Caco-2 (cell line): ENCODE measurements around the gene MGLL. TPM values are rescaled to one million over a fixed set of nuclear protein-coding genes. Genes with fewer than 3 reads are reported as not detected.
A peak's percentile ranks its signal among the peaks of the same experiment; 100 is the strongest.

Experiments used
- BruUV-seq: library from RNA; stranded (reverse); fragments of 400-500 nt; replicated peaks from 2 replicates; lab custom pipeline; 2021; lab: Mats Ljungman, UMichigan
- CTCF ChIA-PET: fragments of 300-600 bp; sonication (Branson Sonifier 250); formaldehyde crosslinking; loops from one replicate; lab custom pipeline; 2022; ENCODE audit warnings: antibody characterized with exemption; lab: Charles Lee
- POLR2A ChIA-PET: fragments of 300-600 bp; sonication (Branson Sonifier 250); formaldehyde crosslinking; loops from one replicate; lab custom pipeline; 2022; ENCODE audit warnings: antibody characterized with exemption; lab: Charles Lee
- DNase-seq, 2 experiments: peaks; one replicate each; pipeline versions ENCODE4 v3.0.0 to v3.0.0-alpha.2; 2020 to 2022
- H3K27me3 ChIP-seq: replicated peaks from 2 replicates; pipeline ENCODE4 v1.6.0; 2011; ENCODE audit warnings: low read length; ENCODE audit not compliant: control insufficient read depth, insufficient read depth
- H3K36me3 ChIP-seq: 2 replicates; pipeline ENCODE4 v1.5.1; 2011; ENCODE audit warnings: low read length; ENCODE audit not compliant: control insufficient read depth, insufficient read depth
- H3K4me1 ChIP-seq: fragments of 250-450 bp; sonication (Bioruptor Pico); 2 replicates; pipeline ENCODE4 v1.5.1; 2020; ENCODE audit warnings: mild to moderate bottlenecking
- H3K4me3 ChIP-seq: 2 replicates; pipeline ENCODE4 v1.5.1; 2011; ENCODE audit warnings: low read depth, mild to moderate bottlenecking, control low read depth, low read length
- H3K9me3 ChIP-seq: fragments of 250-450 bp; sonication (Bioruptor Pico); 2 replicates; pipeline ENCODE4 v1.5.1; 2020; ENCODE audit warnings: mild to moderate bottlenecking, moderate library complexity
- H3K27ac Mint-ChIP-seq: one replicate; pipeline ENCODE4 v1.8.0; 2022; ENCODE audit warnings: mixed read lengths; ENCODE audit not compliant: unreplicated experiment
- H3K27me3 Mint-ChIP-seq: one replicate; pipeline ENCODE4 v1.8.0; 2022; ENCODE audit warnings: mixed read lengths; ENCODE audit not compliant: insufficient read depth, unreplicated experiment
- H3K36me3 Mint-ChIP-seq: one replicate; pipeline ENCODE4 v1.8.0; 2022; ENCODE audit warnings: mild to moderate bottlenecking, mixed read lengths; ENCODE audit not compliant: insufficient read depth, unreplicated experiment
- H3K4me1 Mint-ChIP-seq: one replicate; pipeline ENCODE4 v1.8.0; 2022; ENCODE audit warnings: low read depth, mixed read lengths; ENCODE audit not compliant: unreplicated experiment
- H3K4me3 Mint-ChIP-seq: one replicate; pipeline ENCODE4 v1.8.0; 2022; ENCODE audit warnings: mild to moderate bottlenecking, moderate library complexity, mixed read lengths; ENCODE audit not compliant: unreplicated experiment
- H3K9me3 Mint-ChIP-seq: one replicate; pipeline ENCODE4 v1.8.0; 2022; ENCODE audit warnings: mixed read lengths; ENCODE audit not compliant: unreplicated experiment
- CTCF ChIP-seq, 2 experiments: fragments of 200-600 bp in 1 of 2; IDR thresholded peaks; 1 replicate in 1 of 2; 2 replicates in 1 of 2; pipeline versions ENCODE4 v1.5.1 to v1.8.0; 2011 to 2022; ENCODE audit warnings: antibody characterized with exemption in 1 of 2, control low read depth in 1 of 2, inconsistent platforms in 1 of 2, low read depth in 1 of 2, low read length in 1 of 2, mild to moderate bottlenecking in 1 of 2, moderate library complexity in 1 of 2; ENCODE audit not compliant: insufficient read depth in 1 of 2, severe bottlenecking in 1 of 2, unreplicated experiment in 1 of 2
- intact Hi-C: fragments of 100-400 bp; cut with micrococcal nuclease; formaldehyde crosslinking; loops from one replicate; pipeline ENCODE4 v1.10.0; 2022; ENCODE audit not compliant: unreplicated experiment
- total RNA-seq: library from RNA; stranded (reverse); gene quantifications from 2 replicates; pipeline ENCODE4 v1.2.3, GENCODE V29; 2022

Gene MGLL
- total RNA-seq, 1 experiment from 2014 or later = 7.8 TPM

- DNase-seq = peak in 1 of 2 experiments; percentile 6
- Mint-ChIP-seq H3K4me1 (no peaks in the 10 kb centered on the region), H3K36me3 (no peaks in the 10 kb centered on the region), H3K4me3 (no peak overlapping the region), H3K27me3 (no peaks in the 10 kb centered on the region), H3K27ac (no peak overlapping the region), H3K9me3 (no peaks in the 10 kb centered on the region)
- no TSS peak for BruUV-seq
- ChIA-PET POLR2A (no interaction called here), CTCF (no interaction called here)
- Histone ChIP-seq H3K36me3 (no peaks in the 10 kb centered on the region), H3K4me1 (no peaks in the 10 kb centered on the region), H3K4me3 (no peak overlapping the region), H3K27me3 (no peaks in the 10 kb centered on the region), H3K9me3 (no peaks in the 10 kb centered on the region)
- TF ChIP-seq CTCF (IDR thresholded peaks at IDR 0.05; ENCODE audit: insufficient read depth in 1 of 2, low read depth in 1 of 2, low read length in 1 of 2, severe bottlenecking in 1 of 2, unreplicated experiment in 1 of 2) = no peak
- intact Hi-C loops = no loop called here
These were observed 110.4 kb downstream of the MGLL start for GRCh38 chr3:127711896-127712295.

GRCh38 chr3:127711021-127711695 is 111.2 kb downstream of the MGLL start:
- Mint-ChIP-seq H3K27me3 (no peaks in the 10 kb centered on the region), H3K4me3 (no peak overlapping the region), H3K9me3 (no peaks in the 10 kb centered on the region), H3K4me1 (no peaks in the 10 kb centered on the region), H3K27ac (no peak overlapping the region), H3K36me3 (no peaks in the 10 kb centered on the region)
- H3K27me3 ChIP-seq = no peaks in the 10 kb centered on the region
- H3K36me3 ChIP-seq = no peaks in the 10 kb centered on the region
- no peak overlapping the region for H3K4me3 ChIP-seq
- DNase-seq = peak in 1 of 2 experiments; percentile 12
- intact Hi-C loops = no loop called here
- ChIA-PET CTCF (no interaction called here), POLR2A (no interaction called here)
- TF ChIP-seq CTCF (IDR thresholded peaks at IDR 0.05; ENCODE audit: insufficient read depth in 1 of 2, low read depth in 1 of 2, low read length in 1 of 2, severe bottlenecking in 1 of 2, unreplicated experiment in 1 of 2) = no peak
- no peaks in the 10 kb centered on the region for H3K9me3 ChIP-seq
- H3K4me1 ChIP-seq = no peaks in the 10 kb centered on the region
- no TSS peak for BruUV-seq

- ChIA-PET CTCF (no interaction called here), POLR2A (no interaction called here)
- no peak overlapping the region for H3K27ac Mint-ChIP-seq
- H3K36me3 Mint-ChIP-seq = no peaks in the 10 kb centered on the region
- intact Hi-C loops = no loop called here
- no peaks in the 10 kb centered on the region for H3K4me1 Mint-ChIP-seq
- H3K4me1 ChIP-seq = no peaks in the 10 kb centered on the region
- no peak overlapping the region for H3K4me3 ChIP-seq
- H3K36me3 ChIP-seq = no peaks in the 10 kb centered on the region
- no peak for TF ChIP-seq CTCF (IDR thresholded peaks at IDR 0.05; ENCODE audit: insufficient read depth in 1 of 2, low read depth in 1 of 2, low read length in 1 of 2, severe bottlenecking in 1 of 2, unreplicated experiment in 1 of 2)
- H3K9me3 Mint-ChIP-seq = no peaks in the 10 kb centered on the region
- no peaks in the 10 kb centered on the region for H3K27me3 ChIP-seq
- H3K27me3 Mint-ChIP-seq = no peaks in the 10 kb centered on the region
- BruUV-seq = no TSS peak
- H3K4me3 Mint-ChIP-seq = no peak overlapping the region
- no peaks in the 10 kb centered on the region for H3K9me3 ChIP-seq
- peak in 1 of 2 experiments; percentile 3 for DNase-seq
These were observed 112.0 kb downstream of the MGLL start for GRCh38 chr3:127710155-127710941.
